Endothelial cell (in vitro differentiated cells): ENCODE data around the gene KLHL3. TPM values are rescaled to one million over a fixed set of nuclear protein-coding genes. Genes with fewer than 3 reads are reported as not detected.

Experiments
- DNase-seq: peaks from one replicate; pipeline ENCODE4 v3.0.0; 2021; ENCODE audit warnings: low spot score
- H3K27ac Mint-ChIP-seq: one replicate; pipeline ENCODE4 v1.8.0; 2021; ENCODE audit warnings: mixed read lengths, inconsistent platforms; ENCODE audit not compliant: unreplicated experiment
- H3K27me3 Mint-ChIP-seq: one replicate; pipeline ENCODE4 v1.8.0; 2021; ENCODE audit warnings: mild to moderate bottlenecking, moderate library complexity, mixed read lengths, inconsistent platforms; ENCODE audit not compliant: unreplicated experiment
- H3K36me3 Mint-ChIP-seq: one replicate; pipeline ENCODE4 v1.8.0; 2021; ENCODE audit warnings: mild to moderate bottlenecking, low read depth, mixed read lengths, inconsistent platforms; ENCODE audit not compliant: unreplicated experiment
- H3K4me1 Mint-ChIP-seq: one replicate; pipeline ENCODE4 v1.8.0; 2021; ENCODE audit warnings: mild to moderate bottlenecking, mixed read lengths, inconsistent platforms; ENCODE audit not compliant: unreplicated experiment
- H3K4me3 Mint-ChIP-seq: one replicate; pipeline ENCODE4 v1.8.0; 2021; ENCODE audit warnings: mild to moderate bottlenecking, mixed read lengths, inconsistent platforms; ENCODE audit not compliant: unreplicated experiment
- H3K9me3 Mint-ChIP-seq: one replicate; pipeline ENCODE4 v1.8.0; 2021; ENCODE audit warnings: mixed read lengths, inconsistent platforms; ENCODE audit not compliant: unreplicated experiment
- CTCF ChIP-seq: fragments of 200-600 bp; sonication (generic); IDR thresholded peaks from one replicate; pipeline ENCODE4 v1.5.0; 2021; ENCODE audit warnings: antibody characterized with exemption; ENCODE audit not compliant: unreplicated experiment
- total RNA-seq: library from RNA; stranded (reverse); fragmentation: NEBNext Ultra II Directional; extraction: Animal tissue kit (Norgen Biotek cat#: 25700); gene quantifications from one replicate; pipeline ENCODE4 v1.2.1, GENCODE V29; 2021; ENCODE audit not compliant: unreplicated experiment

The KLHL3 gene
- total RNA-seq, 1 donor from 2014 or later: 200 TPM

- Mint-ChIP-seq H3K4me3 (no peak overlapping the region), H3K9me3 (no peaks in the 10 kb centered on the region), H3K4me1 (peaks cover 3% of the 10 kb centered on the region), H3K27me3 (peaks cover 8% of the 10 kb centered on the region), H3K27ac (no peak overlapping the region), H3K36me3 (peaks cover 7% of the 10 kb centered on the region)
- no peak for DNase-seq
- TF ChIP-seq CTCF: no peak
Observed at GRCh38 chr5:137757634-137758033, 21.7 kb upstream of the KLHL3 start.

GRCh38 chr5:137754961-137755762 lies 19.3 kb upstream of the KLHL3 start:
- peaks cover 8% of the 10 kb centered on the region for H3K27me3 Mint-ChIP-seq
- H3K27ac Mint-ChIP-seq: peak overlapping the region; percentile 89
- peaks cover 17% of the 10 kb centered on the region for H3K36me3 Mint-ChIP-seq
- H3K9me3 Mint-ChIP-seq: no peaks in the 10 kb centered on the region
- TF ChIP-seq CTCF: no peak
- DNase-seq: no peak
- H3K4me1 Mint-ChIP-seq: peaks cover 17% of the 10 kb centered on the region
- H3K4me3 Mint-ChIP-seq: peak overlapping the region; percentile 99

GRCh38 chr5:137754188-137754960 lies 18.5 kb upstream of the KLHL3 start, which contains the start of gene HNRNPA0:
Gene HNRNPA0, minus strand, starts transcription at chr5:137754363. Its CDS starts 297 bp downstream, at chr5:137754066.
- H3K27ac Mint-ChIP-seq: peak within 1 kb of the TSS; percentile 100
- peaks cover 8% of the 10 kb centered on the region for H3K27me3 Mint-ChIP-seq
- DNase-seq: peak; percentile 94
- no peaks in the 10 kb centered on the region for H3K9me3 Mint-ChIP-seq
- H3K36me3 Mint-ChIP-seq: peaks cover 17% of the 10 kb centered on the region
- peak within 1 kb of the TSS; percentile 99 for H3K4me3 Mint-ChIP-seq
- peaks cover 22% of the 10 kb centered on the region for H3K4me1 Mint-ChIP-seq
- no peak for TF ChIP-seq CTCF

- Mint-ChIP-seq H3K27ac (peak overlapping the region; percentile 100), H3K36me3 (peaks cover 17% of the 10 kb centered on the region), H3K9me3 (no peaks in the 10 kb centered on the region), H3K4me1 (peaks cover 24% of the 10 kb centered on the region), H3K27me3 (peaks cover 8% of the 10 kb centered on the region), H3K4me3 (peak overlapping the region; percentile 99)
- TF ChIP-seq CTCF: no peak
- DNase-seq: no peak
Observed at GRCh38 chr5:137753691-137754187, 17.9 kb upstream of the KLHL3 start.
